SK-MEL-5 (cell line): ENCODE measurements around the gene C9orf78. TPM values are rescaled to one million over a fixed set of nuclear protein-coding genes. Genes with fewer than 3 reads are reported as not detected.

Experiments used
- DNase-seq: peaks from one replicate; pipeline ENCODE4 v3.0.0-alpha.2; 2016; ENCODE audit warnings: low read depth, low spot score
- in situ Hi-C: cut with HindIII; loops from 2 replicates; pipeline ENCODE4 v1.10.0; 2016; ENCODE audit warnings: low sequenced_read_pairs, high pct_unique_total_duplicates, low pct_unique_long_range_greater_than_20kb
- total RNA-seq: library from RNA; depleted of rRNA; stranded (reverse); fragments of >200 nt; shearing (Covaris generic); gene quantifications from 2 replicates; pipeline ENCODE4 v1.2.3, GENCODE V29; 2014

C9orf78 gene
- total RNA-seq, 1 experiment from 2014 or later, result 77.7 TPM

DNA sequence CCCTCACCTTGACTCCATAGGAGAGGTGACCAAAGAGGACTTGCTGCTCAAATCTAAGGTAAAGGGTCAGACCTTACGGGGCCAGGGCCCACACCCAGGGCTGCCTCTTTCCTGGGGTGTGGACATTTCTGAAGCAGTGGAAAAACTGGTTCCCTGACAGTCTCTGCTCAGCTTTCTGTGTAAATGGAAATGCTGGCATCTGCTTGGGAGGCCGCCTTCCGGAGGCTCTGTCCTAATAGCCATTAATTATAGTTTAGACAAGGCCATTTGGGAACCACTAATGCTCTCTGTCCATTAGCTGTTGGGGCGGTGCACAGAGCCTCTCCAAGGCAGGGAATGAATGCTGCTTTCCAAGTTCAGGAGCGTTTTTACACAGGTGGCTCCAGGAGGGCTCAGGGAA, 17.5 kb upstream of the C9orf78 start:
- DNase-seq, result no peak
- in situ Hi-C loops, result no loop called here

GRCh38 chr9:129851821-129852220, 16.7 kb upstream of the C9orf78 start:
- DNase-seq, result no peak
- in situ Hi-C loops, result no loop called here

DNA sequence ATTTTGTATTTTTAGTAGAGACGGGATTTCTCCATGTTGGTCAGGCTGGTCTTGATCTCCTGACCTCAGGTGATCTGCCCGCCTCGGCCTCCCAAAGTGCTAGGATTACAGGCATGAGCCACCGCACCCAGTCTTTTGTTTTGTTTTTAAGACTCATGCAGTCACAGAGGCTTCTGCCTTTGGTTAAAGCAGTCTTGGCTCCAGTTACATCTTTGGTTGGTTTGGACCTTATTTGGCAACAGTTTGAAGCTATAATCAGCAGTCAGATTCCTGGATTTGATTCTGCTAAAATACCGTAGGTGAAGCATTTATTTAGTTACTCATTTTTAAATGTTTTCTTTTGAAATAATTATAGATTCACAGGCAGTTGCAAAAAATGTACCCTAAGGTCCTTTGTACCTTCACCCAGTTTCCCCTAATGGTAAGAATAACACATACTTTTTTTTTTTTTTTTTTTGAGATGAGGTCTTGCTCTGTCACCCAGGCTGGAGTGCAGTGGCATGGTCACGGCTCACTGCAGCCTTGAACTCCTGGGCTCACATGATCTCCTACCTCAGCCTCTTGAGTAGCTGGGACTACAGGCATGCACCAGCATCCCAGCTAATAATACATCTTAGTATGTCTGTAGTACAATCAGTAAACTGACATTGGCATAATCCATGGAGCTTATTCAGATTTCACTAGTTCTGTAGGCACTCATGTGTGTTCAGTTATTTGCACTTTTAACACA, 15.9 kb upstream of the C9orf78 start:
- in situ Hi-C loops, result no loop called here
- DNase-seq, result no peak

- in situ Hi-C loops, result no loop called here
- DNase-seq, result no peak
These were observed 14.8 kb upstream of the C9orf78 start for GRCh38 chr9:129849901-129850300.

DNA sequence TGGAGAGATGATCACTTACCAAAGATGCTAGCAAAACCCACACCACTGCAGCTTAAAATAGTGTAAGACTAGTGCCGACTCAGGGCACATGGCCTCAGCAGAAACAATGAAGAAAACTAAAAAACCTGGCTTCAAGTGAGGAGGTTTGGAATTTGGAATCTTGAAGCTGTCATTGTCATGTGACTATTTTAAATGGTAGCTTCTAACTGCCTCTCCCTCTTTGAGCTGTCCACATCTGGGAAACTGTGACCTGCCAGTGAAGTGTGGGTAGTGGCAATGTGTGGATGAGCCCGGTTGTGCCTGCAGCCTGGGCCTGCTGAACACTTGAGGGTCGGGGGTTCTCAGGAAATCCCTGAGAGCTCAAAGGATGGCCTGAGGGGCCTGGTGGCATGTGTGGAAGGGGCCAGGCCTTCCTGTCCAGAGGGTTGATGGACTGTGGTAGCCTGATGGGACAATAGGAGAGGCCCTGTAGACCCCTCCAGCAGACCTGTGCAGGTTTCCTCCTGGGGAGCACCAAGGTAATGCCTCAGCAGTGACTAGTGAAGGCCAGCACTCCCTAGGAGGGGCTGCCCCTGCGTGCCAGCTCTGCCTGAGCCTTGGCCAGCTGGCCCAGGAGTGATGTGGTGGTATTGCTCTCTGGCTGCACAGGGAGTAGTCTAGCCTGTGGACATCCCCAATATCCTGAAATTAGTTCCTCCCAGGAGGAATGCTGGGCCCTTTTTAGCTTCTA, 13.8 kb upstream of the C9orf78 start:
- in situ Hi-C loops, result no loop called here
- no peak for DNase-seq

- in situ Hi-C loops, result no loop called here
- no peak for DNase-seq
These were observed 10.3 kb upstream of the C9orf78 start for GRCh38 chr9:129845373-129845772.

- in situ Hi-C loops, result no loop called here
- no peak for DNase-seq
These were observed 6.0 kb upstream of the C9orf78 start for GRCh38 chr9:129841071-129841470.

GRCh38 chr9:129840034-129840433, 5.0 kb upstream of the C9orf78 start:
- no peak for DNase-seq

GRCh38 chr9:129839324-129840023, 4.4 kb upstream of the C9orf78 start:
- DNase-seq, result no peak

More at GRCh38 chr9:129840034-129840433, 5.0 kb upstream of the C9orf78 start:
- in situ Hi-C loops, result no loop called here

DNA sequence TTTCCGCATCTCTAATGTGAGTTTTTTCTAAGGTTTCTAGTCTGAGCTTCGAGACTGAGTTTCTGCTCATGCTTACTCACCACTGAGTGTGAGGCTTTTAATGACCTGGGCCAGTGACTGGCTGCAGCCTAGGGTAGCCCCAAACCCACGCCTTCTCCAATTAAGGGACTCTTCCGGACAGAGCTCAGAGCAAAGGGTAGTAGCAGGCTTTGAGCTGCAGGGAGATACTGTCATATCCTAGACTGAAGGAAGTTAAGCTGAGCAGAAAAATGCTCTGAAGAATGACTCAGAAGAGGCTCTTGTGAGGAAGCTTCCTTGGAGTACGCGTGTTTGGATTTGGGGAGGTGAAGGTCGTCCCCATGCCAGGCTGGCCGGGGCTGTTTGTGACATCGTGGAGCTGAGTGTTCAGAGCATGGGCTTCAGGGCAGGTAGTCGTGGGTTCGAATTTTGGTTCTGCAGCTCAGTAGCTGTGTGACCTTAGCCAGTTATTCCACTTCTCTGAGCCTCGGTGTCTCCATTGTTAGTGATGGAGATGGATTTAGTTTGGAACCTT, 3.7 kb upstream of the C9orf78 start:
- DNase-seq, result no peak
- in situ Hi-C loops, result no loop called here

More at GRCh38 chr9:129839324-129840023, 4.4 kb upstream of the C9orf78 start:
- in situ Hi-C loops, result no loop called here

- DNase-seq, result no peak
- in situ Hi-C loops, result no loop called here
These were observed 1.4 kb upstream of the C9orf78 start for GRCh38 chr9:129836311-129837007.

GRCh38 chr9:129835860-129836223, 767 bp upstream of the C9orf78 start:
- in situ Hi-C loops, result no loop called here
- no peak for DNase-seq

- in situ Hi-C loops, result no loop called here
- DNase-seq, result no peak
These were observed 467 bp downstream of the C9orf78 start for GRCh38 chr9:129834489-129835127.

- DNase-seq, result no peak
- in situ Hi-C loops, result no loop called here
These were observed 2.1 kb downstream of the C9orf78 start for GRCh38 chr9:129832982-129833381.

- DNase-seq, result no peak
- in situ Hi-C loops, result no loop called here
These were observed 6.1 kb downstream of the C9orf78 start for GRCh38 chr9:129828969-129829368.

DNA sequence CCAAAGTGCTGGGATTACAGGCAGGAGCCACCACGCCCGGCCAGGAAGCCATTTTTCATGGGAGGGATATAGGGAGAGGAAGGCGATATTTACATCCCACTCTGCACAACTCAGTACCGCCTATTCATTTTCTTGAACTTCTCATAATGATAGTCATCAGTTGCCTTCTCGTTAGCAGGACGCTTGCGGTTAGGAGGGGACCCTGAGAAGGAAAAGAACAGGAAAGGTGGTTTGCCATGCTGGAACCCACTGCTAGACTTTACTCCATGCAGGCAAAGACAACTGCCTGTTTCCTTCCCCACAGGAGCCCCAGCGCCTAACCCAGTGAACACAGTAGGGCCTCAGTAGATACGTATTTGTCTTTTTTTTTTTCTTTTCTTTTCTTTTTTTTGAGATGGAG, 7.0 kb downstream of the C9orf78 start:
- in situ Hi-C loops, result no loop called here

DNA sequence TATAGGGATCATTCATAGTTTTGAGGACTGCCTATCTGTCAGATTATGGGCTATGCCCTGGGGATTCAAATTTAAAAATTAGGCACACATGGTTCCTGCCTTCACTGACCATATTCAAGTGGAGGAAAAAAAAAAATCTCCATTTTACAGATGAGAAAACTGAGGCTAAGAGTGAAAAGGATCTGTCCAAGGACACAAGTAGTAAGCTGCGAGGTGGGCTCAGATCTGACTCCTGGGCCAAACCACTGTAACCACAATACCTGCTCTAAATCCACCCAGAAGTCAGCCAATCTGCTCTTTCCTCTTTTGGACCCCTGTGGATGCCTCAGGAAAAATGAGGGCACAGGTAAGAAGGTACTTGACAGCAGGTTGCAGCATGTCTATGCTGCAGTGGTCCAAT, 8.3 kb downstream of the C9orf78 start:
- in situ Hi-C loops, result no loop called here
- DNase-seq, result no peak

More for the DNA sequence above, 7.0 kb downstream of the C9orf78 start:
- no peak for DNase-seq
